Measurements from ENCODE around the gene GRIP2.

The GRIP2 gene

GRCh38 chr3:14561051-14561960 is 21.2 kb upstream of the GRIP2 start:
- peak; percentile 63 for DNase-seq (ENCODE audit: low spot score)

GRCh38 chr3:14560110-14560509 is 20.0 kb upstream of the GRIP2 start:
- DNase-seq (ENCODE audit: low spot score) = no peak

- DNase-seq (ENCODE audit: low spot score) = no peak
These were observed 17.9 kb upstream of the GRIP2 start for GRCh38 chr3:14558029-14558428.

- no peak for DNase-seq (ENCODE audit: low spot score)
These were observed 15.7 kb upstream of the GRIP2 start for GRCh38 chr3:14555835-14556234.

- no peak for DNase-seq (ENCODE audit: low spot score)
These were observed 14.6 kb upstream of the GRIP2 start for GRCh38 chr3:14554715-14555114.

- DNase-seq (ENCODE audit: low spot score) = no peak
These were observed 13.7 kb upstream of the GRIP2 start for GRCh38 chr3:14553871-14554270.

- no peak for DNase-seq (ENCODE audit: low spot score)
These were observed 12.6 kb upstream of the GRIP2 start for GRCh38 chr3:14552717-14553116.

GRCh38 chr3:14552041-14552648 is 12.0 kb upstream of the GRIP2 start:
- DNase-seq (ENCODE audit: low spot score) = no peak

GRCh38 chr3:14550651-14551611 is 10.8 kb upstream of the GRIP2 start:
- DNase-seq (ENCODE audit: low spot score) = peak; percentile 47

- DNase-seq (ENCODE audit: low spot score) = no peak
These were observed 10.0 kb upstream of the GRIP2 start for GRCh38 chr3:14550181-14550580.

- peak; percentile 47 for DNase-seq (ENCODE audit: low spot score)
These were observed 9.2 kb upstream of the GRIP2 start for GRCh38 chr3:14549256-14549919.

GRCh38 chr3:14548321-14548729 is 8.2 kb upstream of the GRIP2 start:
- DNase-seq (ENCODE audit: low spot score) = peak; percentile 73

- no peak for DNase-seq (ENCODE audit: low spot score)
These were observed 7.6 kb upstream of the GRIP2 start for GRCh38 chr3:14547693-14548092.

GRCh38 chr3:14546041-14546440 is 5.9 kb upstream of the GRIP2 start:
- DNase-seq (ENCODE audit: low spot score) = no peak

- no peak for DNase-seq (ENCODE audit: low spot score)
These were observed 5.1 kb upstream of the GRIP2 start for GRCh38 chr3:14545251-14545635.

GRCh38 chr3:14544282-14545250 is 4.4 kb upstream of the GRIP2 start:
- DNase-seq (ENCODE audit: low spot score) = no peak

- no peak for DNase-seq (ENCODE audit: low spot score)
These were observed 3.3 kb upstream of the GRIP2 start for GRCh38 chr3:14543446-14543845.

GRCh38 chr3:14542656-14543055 is 2.5 kb upstream of the GRIP2 start:
- DNase-seq (ENCODE audit: low spot score) = no peak

GRCh38 chr3:14541646-14542045 is 1.5 kb upstream of the GRIP2 start:
- no peak for DNase-seq (ENCODE audit: low spot score)

- no peak for DNase-seq (ENCODE audit: low spot score)
These were observed 761 bp upstream of the GRIP2 start for GRCh38 chr3:14540821-14541385.

Measured in AG08396 (cell line).